HG03196 (cell line): ENCODE measurements around the gene ANAPC1.
"Not testable (repeated sequence)": the region's sequence is repeated elsewhere in the genome, so short reads cannot be mapped to it uniquely, and the experiment has no call there.

Source experiments
- ATAC-seq: cut with Tn5 transposase; IDR thresholded peaks from one replicate; pipeline ENCODE4 v1.9.1; 2021; ENCODE audit not compliant: unreplicated experiment

ANAPC1 gene

DNA sequence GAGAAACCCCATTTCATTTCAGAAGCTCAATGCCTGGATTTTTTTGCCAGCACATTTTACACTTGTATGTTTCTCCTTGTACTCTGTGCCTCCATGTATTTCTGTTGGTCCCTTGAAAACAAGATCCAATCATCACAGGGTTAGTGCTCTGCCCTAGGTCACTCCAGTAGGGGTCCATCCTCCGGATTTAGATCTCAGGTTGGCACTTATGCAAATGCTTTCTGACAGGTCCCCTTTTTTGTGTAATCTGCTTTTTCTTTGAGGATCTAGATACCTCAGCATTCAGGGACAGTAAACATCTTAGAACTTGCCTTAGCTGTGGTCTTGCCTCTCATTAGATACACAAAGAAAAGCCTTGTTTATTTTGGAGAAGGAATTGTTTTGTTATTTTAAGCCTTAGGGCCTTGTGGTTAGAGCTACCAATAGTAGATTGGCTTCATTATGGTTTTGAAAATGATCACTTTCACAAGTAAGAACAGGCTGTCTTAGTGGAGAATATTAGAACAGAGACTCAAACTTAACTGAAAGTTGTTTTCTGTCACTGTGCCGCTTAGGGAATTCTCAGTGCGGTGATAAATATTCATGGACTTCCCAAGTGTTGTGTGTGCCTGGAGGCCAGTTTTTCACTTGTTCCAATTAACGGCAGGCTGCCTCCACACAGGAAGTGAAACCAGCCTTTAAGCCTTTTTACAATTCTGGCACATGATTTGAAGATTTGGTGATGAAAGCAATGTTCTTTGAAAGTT, 22.2 kb upstream of the ANAPC1 start:
- ATAC-seq, result no peak

DNA sequence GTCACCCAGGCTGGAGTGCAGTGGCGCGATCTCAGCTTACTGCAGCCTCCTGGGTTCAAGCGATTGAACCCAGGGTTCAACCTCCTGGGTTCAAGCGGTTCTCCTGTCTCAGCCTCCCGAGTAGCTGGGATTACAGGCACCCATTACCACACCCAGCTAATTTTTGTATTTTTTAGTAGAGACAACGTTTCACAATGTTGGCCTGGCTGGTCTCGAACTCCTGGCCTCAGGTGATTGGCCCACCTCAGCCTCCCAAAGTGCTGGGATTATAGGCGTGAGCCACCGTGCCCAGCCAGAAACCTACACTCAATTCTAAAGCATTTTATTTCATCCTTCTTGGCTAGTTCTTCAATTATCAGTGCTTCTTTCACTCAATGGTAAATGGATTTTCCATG, 21.5 kb upstream of the ANAPC1 start:
- ATAC-seq, result not testable (repeated sequence)

DNA sequence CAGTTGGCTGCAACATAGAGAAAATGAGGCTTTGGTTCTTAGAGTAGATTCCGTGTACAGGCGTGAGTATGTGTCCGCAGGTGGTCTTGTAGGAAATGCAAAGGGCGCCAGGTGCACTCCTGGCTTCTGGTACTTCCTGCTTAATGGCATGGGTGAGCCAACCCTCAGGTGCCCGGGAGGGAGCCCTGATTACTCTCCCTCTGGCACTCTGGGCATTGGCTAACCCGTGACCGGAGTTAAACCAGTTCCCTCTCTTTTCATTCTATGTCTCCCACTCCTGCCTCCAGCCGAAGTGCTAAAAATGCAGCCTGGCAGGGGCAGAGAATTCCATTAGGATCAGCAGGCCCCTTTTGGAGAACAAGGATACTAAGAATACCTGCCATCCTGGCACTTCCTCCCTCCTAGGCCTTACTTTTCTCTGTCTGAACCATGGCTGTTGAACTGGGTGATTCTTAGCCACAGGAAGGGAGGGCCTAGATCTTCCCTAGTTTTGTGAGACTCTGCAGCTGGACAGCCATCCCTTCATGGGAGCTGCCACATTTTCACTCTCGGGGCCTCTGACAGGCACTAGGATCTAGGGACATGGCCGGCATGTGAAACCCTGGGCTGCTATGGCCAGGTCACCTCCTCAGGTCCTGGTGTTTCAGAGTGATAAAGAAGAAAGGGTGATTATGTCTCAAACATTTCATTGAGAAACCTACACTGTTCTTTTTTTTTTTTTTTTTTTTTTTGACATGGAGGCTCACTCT, 20.9 kb upstream of the ANAPC1 start:
- ATAC-seq, result no peak

DNA sequence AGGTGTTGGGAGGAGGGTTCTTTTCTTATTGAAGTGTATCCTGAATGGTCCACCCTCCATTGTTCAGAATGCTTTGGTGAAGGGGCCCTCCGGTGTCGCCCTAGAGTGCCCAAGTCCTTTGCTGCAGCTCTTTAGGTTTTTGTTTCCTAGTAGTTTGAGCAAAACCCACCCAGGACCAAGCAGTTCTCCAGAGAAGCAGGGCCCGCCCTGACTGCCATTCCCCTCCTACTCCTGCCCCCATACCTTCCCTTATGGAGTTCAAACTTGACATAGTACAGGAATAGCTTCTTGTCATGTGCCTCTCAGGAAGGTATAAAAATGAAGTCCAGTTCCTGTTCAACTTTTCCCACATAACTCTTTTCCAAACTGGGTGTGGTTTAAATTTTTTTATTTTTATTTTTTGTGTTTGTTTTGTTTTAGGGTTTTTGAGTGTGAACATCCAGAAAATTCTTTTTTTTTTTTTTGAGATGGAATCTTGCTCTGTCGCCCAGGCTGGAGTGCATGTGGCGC, 20.0 kb upstream of the ANAPC1 start:
- ATAC-seq, result no peak

DNA sequence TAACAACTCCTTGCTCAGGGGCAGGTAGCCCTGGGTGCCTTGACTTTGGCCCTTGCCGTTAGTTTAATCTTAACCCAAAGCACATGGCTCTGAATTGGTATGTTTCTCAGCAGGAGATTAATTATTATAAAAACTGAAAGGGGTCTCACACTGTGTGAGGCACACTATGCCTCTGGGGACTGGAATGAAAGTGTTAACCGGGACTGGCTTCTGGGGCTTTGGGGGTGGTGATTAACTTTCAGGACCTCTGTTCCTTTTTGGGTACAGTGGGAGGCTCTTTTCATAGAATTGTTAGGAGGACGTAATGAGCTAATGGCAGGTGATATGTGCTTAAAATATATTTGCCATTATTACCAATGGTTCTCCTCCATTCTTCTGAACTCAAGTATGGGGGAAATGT, 19.5 kb upstream of the ANAPC1 start:
- ATAC-seq, result no peak

DNA sequence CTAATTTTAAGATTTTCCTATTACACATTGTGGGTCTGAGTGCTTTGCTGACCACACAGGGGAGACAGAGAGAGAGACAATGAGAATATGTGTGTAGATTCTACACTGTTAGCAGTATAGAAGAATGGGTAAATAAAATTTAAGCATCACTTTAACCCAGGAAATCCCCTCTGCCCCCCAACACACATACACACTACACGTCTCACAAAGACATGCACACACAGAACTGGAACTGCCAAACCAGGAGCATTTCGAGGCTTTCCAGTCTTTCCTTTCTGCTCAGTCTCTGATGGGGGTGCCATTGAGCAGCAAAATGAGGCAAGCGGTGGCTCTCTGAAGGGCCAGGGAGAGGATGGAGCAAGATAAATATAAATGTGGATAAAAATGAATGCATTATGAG, 16.9 kb upstream of the ANAPC1 start:
- no peak for ATAC-seq

DNA sequence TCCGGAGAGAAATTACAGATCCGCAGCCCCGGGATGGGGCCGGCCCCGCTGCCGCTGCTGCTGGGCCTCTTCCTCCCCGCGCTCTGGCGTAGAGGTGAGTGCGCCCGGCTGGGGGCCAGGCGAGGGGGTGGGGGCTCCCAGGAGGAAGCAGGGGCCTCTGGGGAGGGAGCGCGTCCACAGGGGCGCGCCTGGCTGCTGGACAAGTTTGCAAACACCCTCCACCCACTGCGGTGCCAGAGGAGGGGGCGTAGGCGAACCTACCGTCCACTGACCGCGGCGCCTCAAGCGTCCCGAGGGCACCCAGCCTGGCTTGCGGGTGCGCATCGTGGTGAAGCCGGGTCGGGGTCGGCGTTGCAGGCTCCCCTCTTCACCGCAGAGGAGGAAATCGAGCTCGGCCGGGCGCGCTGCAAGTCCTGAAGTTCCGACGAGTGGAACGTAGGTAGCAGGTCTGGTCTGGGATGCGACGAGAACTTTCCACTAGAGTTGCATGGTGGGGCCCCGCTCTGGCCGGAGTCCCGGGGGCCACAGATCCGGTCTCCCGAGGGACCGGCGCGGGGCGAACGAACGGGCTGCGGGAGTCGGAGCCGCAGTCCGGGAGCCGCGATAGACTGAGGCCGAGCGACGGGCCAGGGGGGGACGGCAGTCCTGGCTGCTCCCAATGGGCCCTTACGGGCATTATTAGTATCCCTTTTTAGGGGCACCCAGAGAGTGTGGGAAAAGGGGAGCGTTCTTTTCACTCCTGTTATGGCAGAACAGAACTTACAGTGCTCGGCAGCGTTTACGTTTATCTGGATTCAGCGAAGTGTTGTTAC, 14.9 kb upstream of the ANAPC1 start:
- no peak for ATAC-seq

DNA sequence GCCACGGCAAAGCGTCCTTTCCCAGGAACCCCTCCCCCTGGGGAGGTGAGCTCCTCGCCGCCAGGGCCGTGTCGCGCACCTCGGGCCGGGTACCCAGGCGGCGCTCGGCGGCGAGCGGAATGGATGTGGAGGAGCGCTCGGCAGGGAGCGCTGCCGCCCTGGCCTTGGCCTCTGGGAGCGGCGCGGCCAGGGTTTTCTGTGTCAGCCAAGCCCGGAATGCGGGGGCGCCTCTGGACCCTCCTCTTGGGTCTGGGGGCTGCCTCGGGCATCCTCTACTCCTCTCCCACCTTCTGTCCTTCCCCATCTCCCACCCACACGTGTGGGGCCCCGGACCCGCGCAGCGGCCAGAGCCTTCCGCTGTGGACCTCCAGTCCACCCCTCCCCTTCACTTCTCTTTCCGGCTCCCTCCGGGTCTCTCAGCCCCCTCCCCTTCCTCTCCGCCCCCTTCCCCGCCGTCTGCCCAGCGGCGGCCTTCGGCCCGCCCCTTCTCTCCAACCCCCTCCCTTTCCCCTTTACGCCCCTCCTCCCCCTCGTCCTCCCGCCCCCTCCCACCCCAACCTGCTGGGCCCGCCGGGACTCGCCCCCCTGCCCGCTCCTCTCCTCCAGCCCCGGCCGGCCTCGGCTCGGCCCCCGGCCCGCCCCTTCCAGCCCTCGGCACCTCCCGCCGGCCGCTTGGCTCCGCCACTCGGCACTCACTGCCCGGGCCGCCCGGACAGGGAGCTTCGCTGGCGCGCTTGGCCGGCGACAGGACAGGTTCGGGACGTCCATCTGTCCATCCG, 14.1 kb upstream of the ANAPC1 start, which contains the start of gene MERTK:
TSS of gene MERTK (plus strand) at position 684 of the 779 bp plus-strand sequence. CDS start 129 bp downstream, outside the sequence.
- ATAC-seq, result no peak

DNA sequence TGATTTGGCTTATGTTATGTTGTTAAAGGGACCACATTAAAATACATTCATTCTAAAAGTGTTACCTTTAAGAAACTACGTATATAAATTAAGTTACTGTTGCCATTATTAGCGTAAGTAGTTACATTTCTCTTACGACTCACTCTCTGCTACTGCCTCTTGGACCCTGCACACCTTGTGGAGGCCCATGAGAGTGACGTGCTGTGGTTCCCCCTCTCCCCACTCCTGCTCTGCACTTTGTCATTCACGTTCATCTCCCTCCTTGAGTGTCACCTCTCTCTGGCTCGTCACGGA, 13.6 kb upstream of the ANAPC1 start:
- ATAC-seq, result no peak

DNA sequence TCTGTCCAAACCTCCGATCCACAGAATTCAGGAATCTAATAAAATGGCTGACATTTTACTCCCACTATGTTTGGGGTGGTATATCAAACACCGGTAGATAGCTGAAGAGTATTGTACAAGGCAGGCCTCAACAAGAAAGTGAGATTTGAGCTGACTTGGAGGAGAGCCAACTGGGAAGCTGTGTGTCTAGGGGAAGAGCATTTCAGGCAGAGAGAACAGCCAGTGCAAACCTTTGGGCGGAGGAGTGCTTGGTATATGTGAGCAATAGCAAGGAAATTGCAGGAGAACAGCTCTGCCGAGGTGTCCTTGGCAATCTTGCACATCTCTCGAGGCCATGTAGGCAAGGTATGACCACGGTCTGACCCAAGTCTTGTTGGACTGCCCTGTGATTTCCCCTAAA, 12.6 kb upstream of the ANAPC1 start:
- ATAC-seq, result no peak

DNA sequence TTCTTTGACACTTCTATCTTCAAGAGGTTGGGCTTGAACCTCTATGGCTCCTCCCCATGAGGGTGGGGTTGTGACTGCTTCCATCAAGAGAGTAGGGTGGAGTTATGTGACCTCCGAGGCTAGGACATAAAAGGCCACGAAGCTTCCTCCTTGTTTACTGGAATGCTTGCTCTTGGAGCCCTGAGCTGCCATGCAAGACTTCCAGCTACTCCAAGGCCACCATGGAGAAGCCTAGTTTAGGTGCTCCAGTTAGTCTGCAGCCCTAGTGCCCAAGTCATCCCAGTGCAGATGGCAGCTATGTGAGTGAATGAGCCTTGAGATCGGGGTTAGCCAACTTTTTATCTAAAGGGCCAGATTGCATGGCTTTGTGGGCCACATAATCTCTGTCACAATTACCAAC, 12.0 kb upstream of the ANAPC1 start:
- ATAC-seq, result no peak

DNA sequence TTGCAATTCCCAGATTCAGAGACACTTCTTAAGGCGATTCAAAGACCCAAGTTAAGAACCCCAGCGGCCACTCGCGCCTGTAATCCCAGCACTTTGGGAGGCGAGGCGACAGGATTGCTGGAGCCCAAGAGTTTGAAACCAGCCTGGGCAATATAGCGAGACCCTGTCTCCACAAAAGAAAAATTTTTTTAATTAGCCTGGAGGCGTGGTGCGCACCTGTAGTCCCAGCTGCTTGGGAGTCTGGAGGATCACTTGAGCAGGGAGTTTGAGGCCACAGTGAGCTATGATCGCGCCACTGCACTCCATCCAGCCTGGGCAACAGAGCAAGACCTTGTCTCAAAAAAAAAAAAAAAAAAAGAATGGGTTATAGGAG, 585 bp upstream of the ANAPC1 start:
- ATAC-seq, result no peak

DNA sequence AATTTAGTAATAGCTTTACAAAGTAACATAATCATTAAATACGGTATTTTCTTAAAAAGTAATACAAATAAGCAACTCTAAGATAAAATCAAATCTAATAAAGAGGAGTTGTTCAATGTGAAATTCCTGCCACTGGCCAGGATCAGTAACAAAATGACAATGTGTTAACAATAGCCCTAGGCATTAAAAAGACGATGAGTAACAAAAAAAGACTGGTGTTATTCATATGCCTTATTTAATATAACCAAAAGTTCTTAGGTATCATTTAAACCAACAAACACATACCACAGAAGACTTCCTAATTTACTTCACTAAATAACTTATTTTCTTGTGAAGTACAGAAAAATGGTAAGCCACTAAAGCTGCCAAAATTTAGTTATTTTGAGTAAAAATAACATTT, 11.2 kb downstream of the ANAPC1 start:
- ATAC-seq, result not testable (repeated sequence)

DNA sequence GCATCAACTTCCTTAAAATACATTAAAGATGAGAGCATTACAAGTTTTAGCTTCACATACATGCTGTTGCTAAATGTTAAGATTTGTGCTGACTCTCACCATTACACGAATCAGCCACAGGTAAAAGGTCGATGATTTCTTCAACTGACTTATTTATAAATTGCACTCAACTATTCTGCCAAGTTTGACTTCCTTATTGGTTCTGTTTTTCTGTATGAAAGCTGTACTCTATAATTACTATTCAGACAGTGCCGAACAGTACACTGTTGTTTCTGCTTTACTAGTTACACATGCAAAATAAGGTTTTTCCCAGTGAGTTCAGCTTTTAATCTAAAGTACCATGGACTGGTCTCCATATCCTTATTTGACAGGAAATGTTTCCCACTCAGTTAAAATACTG, 18.9 kb downstream of the ANAPC1 start:
- not testable (repeated sequence) for ATAC-seq

DNA sequence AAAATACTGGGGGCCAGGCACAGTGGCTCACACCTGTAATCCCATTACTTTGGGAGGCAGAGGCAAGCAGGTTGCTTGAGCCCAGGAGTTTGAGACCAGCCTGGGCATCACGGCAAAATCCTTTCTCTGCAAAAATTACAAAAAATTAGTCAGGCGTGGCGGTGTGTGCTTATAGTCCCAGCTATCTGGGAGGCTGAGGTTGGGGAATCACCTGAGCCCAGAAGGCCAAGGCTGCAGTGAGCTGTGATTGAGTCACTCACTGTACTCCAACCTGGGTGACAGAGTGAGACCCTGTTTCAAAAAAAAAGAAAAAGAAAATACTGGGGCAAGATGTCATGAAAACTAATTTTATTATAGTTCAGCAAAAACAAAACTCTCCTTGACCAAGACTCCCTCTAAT, 24.0 kb downstream of the ANAPC1 start:
- not testable (repeated sequence) for ATAC-seq

DNA sequence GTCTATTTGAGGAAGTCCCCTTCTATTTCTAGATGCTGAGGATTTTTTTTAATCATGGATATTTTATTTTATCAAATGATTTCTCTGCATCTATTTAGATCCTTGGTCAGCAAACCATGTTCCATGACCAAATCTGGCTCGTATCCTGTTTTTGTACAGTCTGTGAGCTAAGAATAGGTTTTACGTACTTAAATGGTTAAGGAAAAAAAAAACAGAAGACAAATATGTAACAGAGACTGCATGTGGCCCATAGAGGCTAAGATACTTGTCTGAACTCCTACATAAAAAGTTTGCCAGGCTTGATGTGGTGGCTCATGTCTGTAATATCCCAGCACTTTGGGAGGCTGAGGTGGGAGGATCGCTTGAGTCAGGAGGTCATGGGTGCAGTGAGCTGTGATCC, 31.4 kb downstream of the ANAPC1 start:
- not testable (repeated sequence) for ATAC-seq

DNA sequence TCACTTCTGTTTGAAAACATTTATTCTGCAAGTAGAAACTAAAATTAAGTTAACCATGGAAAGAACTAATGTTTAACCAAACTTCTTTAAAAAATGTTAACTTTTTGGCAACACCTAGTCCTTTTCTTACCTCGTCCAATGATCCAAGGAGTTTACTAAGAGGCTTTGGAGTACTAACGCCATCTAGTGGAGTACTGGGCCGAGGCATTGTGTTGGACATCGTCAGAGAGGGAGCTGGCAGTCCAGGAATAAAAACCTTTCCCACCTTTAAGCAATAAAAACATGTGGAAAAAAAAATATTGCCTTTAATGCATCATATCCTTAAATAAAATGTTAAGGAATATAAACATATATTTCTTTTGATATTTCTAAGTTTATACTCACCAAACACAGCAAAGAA, 33.3 kb downstream of the ANAPC1 start:
- not testable (repeated sequence) for ATAC-seq

DNA sequence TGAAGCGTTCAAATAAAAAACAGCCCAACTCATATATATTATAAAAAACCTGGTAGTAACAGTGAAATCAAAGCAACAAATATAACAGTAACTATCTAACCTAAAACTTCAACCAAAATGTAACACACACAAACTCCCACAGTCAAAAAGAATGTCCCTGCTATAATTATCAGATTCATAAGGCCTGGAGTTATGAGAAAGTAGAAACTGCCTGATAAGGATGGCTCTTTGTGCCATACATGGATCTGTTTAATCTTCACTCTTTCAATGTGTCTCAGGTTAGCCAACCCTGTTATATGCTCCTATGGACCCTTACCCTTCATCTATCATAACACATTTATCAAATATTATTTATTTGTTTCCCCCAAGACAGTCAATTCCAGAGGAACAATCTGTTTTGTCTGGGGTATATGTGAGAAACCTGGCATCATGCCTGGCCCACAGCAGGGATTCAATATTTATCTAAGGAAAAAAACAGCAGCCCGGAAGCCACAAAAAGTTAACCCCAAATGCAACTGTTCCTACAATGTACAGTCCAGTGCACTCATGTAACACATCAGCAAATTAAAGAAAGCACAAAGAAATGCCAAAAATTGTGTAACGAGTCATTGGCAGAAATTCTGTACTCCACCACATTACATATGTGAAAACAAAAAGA, 44.2 kb downstream of the ANAPC1 start:
- ATAC-seq, result not testable (repeated sequence)

DNA sequence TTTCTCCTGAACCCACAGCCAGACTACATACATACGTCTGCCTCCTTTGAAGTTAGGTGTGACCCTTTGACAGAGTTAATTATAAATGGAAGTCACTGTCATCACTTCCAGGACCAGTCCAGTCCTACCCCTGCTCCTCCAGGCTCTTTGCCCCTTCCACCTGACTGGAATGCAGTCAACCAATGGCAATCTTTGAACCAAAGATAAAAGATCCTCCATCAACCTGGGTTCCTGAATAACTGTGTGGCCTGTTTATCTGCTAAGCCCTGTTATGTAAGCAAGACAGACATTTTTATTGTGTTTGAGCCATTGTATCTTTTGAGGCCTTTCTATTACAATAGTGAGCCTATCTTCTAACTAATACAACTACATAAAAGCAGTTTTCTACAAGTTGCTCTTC, 45.0 kb downstream of the ANAPC1 start:
- ATAC-seq, result not testable (repeated sequence)

DNA sequence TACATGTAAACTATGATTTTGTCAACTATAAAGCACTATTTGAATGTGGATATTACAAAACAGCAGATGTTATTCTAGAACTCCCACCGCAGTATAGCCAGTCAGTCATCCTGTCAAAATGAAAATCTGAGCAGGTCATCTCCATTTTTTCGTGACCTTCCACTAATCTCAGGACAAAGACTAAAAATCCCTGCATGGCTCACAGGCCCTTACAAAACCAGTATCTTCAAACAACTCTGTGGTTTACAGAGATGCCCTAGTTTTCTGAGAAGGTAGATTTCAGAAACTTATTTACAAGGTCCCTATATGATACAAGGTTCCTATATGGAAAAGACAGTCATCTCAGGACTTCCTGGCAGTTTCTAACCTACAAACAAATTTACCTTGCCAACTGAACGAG, 49.8 kb downstream of the ANAPC1 start:
- ATAC-seq, result not testable (repeated sequence)
